Activated naive CD8-positive, alpha-beta T cell treated with anti-CD3 and anti-CD28 coated beads, Interleukin-2, amount 50 U/mL, for 16 hours (primary cell): ENCODE results near the gene PRRC2C.

Experiments used
- DNase-seq: peaks from one replicate; pipeline ENCODE4 v3.0.0-alpha.2; 2020; ENCODE audit warnings: low read depth, low spot score

Gene PRRC2C

DNA sequence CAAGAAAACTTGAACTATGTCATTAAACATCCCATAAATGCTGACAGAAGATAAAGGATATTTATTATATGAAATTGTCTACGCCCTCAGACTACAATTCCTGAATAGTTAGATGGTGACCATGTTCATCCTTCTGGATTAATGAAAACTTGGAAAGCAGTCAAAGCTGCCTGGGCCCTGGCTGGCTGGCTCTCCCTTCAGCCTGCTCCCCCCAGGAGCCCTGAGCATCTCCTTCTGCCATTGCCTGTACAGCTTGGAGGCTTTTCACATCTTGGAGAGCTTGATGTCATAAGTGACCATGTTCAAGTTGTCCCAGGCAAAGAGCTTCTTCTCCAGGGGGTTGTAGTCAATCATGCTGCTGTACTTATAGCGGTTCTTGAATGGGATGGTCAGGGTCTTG lies 150.3 kb downstream of the PRRC2C start:
- no peak for DNase-seq

DNA sequence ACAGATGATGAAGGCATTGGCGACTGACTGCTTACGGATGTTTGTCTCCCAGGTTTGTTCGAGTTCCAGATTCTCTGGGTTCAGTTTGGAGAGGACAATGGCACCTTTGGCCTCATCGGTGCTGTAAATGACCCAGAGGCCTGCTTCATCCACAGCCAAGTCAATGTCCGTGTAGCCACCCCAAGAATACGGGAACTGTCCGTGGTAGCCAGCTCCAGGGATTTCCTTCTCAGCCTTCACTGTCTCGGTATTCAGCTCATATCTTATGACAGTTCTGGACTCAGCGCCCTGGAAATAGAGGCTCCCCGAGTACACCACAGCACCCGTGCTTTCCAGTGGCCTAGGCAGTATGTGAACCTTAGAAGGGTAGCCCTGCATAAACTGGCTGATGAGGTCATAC lies 150.8 kb downstream of the PRRC2C start:
- no peak for DNase-seq

DNA sequence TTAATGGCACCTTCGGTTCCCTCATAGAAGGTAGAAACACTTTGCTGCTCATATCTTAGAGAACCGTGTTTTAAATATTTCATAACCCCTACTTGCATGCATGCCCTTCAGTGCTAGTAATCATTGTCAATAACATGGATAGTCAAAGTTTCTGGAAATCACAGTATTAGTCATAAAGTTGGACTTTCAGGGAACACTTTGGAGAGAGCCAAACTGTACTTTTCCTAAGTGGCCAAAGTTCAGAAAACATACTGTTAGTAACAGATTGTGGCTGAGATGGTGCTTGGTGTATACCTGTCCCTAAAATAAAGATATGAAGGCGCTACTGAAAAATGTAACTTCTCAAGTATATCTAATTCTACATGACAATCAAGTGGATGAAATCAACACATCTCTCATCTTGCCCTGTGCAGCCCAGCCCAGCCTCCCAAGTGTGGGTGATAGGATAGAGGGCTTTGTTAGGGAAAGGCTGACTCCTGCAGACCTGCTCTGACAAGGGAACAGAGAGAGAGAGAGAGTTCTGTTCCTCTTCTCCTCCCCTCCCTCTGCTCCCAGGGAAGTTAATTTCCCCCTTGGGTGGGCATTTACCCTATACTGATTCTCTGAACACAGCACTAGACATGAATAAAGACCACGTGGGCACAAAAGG lies 152.7 kb downstream of the PRRC2C start:
- no peak for DNase-seq

DNA sequence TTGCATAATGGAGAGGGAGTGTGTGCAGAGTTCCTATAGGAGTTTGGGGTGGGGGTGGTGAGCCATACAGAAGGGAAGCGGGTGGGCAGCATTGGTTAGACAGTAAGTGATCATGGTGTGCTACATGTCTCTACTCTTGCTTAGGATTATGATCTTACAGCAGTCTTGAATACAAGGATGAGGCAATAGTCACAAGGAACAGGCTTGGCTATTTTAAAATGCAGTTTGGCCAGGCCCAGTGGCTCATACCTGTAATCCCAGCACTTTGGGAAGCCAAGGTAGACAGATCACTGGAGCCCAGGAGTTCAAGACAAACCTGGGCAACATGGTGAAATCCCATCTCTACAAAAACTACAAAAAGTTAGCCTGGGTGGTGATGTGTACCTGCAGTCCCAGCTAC lies 154.9 kb downstream of the PRRC2C start:
- DNase-seq = no peak

DNA sequence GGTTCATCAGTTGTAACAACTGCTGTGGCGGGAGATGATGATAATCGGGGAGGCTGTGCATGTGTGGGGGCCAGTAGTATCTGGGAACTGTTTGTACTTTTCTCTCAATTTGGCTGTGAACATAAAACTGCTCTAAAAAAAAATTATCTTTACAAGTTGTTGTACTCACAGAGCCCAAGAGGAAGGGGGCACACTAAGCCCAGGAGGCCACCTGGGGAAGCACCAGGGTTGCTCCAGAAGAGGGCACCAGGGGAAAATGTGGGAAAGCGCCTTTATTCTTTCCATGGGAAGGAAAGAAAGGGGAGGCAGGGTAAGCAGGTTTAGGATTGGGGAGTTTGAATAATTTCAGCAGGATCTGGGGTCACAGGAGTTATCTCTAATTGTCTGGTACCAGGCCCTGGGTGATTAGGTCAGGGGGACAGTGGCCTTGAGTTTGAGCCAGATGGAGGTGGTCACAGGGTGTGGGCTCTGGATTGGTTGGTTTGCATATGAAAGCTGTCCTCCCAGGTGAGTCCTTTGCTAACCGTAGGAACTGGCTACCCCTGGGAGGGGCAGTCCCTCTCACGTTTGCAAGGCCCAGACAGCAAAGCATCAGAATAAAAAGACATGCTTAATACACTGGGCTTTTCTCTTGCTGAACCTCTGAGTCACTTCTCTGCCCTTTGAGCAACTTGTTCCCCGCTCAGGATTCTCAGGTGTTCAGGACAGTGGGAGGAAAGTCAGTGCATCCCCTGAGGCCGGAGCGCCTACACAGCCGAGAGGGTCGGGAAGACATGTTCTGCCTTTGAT lies 155.9 kb downstream of the PRRC2C start:
- DNase-seq = no peak

DNA sequence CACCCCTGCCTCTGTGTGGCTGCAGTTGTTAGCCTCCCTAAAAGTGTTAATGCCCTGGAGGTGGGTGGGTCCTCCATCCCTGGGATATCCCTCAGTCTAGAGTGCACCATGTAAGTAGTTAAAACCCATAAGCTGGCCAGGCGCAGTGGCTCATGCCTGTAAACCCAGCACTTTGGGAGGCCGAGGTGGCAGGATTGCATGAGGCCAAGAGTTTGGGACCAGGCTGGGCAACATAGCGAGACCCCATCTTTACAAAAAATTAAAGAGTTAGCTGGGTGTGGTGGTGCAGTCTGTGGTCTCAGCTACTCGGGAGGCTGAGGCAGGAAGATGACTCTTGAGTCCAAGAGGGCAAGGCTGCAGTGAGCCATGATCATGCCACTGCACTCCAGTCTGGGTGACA lies 156.9 kb downstream of the PRRC2C start:
- DNase-seq = no peak
